Activated T-cell treated with anti-CD3 and anti-CD28 coated beads, Interleukin-2, amount 50 U/mL, for 1 hour (primary cell): Measurements from ENCODE around the gene LINGO1.

Experiments
- DNase-seq: peaks from one replicate; pipeline ENCODE4 v3.0.0-alpha.2; 2020

The LINGO1 gene

DNA sequence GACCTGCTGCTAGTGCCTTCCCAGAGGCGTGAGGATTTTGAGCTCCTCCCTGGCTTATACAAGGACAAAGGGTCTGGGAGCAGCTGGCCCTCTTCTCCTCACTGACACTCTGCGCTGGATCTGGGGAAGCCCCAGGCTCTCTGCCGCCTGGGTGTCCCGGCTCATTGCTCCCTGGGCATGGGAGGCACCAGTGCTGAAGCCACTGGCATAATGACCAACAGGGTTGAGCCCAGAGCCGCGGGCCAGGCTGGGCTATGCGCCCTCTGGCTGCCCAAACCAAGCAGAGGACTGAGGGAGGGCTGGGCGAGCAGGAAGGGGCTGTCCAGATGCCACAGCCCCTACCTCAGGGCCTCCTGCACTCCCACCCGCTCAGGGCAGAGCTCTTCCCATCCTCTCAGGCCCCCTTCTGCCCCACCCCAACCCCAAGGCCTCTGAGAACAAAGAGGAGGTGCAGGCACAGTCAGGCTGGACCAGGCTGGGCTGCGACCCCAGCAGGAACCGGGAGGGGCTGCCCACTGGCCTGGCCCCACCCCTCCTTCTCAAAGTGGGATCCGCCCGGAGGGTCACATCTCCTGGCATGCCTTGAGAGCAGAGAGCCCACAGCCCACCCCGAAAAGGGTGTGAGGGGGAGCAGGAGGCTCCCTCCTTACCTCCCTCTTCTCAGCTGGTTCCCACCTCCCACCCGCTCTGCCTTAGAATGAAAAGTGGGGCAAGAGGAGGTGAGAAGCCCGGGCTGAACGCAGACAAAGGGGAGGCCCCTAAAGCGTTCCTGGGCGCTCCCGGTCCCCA is 1.6 kb downstream of the LINGO1 start:
- no peak for DNase-seq

- no peak for DNase-seq
Observed at GRCh38 chr15:77630056-77630455, 2.7 kb downstream of the LINGO1 start.

GRCh38 chr15:77629070-77630030 is 3.4 kb downstream of the LINGO1 start:
- DNase-seq, result no peak

- DNase-seq, result no peak
Observed at GRCh38 chr15:77628010-77628409, 4.7 kb downstream of the LINGO1 start.

DNA sequence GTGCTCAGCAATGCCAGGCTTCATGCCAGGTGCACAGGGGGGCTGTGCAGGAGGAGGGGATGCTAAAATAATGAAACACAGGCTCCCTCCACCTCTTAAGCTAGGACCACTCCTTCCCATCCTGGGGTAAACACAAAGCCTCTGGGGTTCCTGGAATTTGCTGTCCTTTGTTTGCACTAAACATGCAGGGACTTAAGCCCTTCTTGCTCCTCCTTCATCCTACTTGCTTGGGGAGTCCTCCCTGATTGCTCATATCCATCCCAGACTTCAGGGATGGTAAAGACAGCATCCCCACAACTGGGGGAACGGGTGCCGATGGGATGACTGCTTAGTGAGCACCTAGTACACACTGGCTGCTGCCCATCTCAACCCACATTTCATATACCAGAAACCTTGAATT is 5.1 kb downstream of the LINGO1 start:
- no peak for DNase-seq

- no peak for DNase-seq
Observed at GRCh38 chr15:77627067-77627466, 5.6 kb downstream of the LINGO1 start.

GRCh38 chr15:77626002-77626401 is 6.7 kb downstream of the LINGO1 start:
- DNase-seq, result no peak

DNA sequence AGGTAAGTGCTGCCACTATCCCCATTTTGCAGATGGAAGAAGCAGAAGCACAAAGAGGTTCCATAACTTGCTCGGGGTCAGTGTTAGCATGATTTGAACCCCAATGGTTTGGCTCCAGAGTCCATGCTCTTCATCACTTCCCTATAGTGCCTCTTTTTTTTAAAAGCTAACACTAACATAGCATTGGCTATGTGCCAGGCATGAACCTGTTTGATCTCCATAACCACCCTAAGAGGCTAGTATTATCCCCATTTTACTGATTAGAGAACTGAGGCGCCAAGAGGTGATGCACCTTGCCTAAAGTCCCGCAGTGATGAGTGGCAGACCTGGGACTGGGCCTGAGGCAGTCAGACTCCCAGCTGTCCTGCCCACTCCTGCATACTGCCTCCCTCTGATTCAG is 7.3 kb downstream of the LINGO1 start:
- DNase-seq, result no peak

GRCh38 chr15:77624868-77625267 is 7.8 kb downstream of the LINGO1 start:
- DNase-seq, result no peak

GRCh38 chr15:77623755-77624524 is 8.8 kb downstream of the LINGO1 start:
- no peak for DNase-seq

DNA sequence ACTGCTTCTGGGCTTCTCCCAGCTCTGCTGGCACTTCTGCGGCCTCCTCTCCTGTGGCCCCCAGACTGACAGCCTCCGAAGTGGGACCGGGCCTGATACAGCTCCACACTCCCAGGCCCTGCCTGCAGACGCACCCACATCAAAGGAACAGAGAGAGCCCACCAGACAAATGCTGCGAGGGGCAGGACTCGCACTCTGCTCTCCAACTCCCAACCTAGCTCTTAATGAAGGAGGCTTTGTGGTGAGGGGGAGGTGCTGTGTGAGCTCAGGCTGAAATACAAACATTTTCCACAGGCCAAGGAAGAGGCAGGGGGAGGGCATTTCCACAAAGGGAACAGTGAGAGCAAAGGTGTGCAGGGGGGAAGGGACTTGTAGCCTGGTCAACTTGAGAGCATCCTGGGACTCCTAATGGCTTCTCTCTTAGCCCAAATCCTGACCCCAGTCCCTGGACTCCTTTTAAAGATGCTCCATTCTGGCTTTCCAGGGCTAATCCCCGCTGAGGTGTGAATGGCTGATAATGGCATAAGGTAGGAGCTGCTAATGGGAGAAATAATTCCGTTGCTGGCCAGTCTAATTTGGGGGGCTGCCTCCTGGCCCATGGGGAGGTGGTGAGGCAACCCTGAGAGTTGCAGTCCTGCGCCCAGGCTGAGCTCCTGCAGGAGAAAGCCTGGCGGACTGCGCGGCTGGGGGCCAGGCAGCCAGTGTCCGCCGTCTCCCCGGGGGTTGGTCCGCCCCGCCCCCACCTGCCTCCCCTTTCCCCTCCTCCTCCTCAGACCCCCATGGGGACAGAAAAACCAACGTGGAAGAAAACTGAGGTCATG is 9.6 kb downstream of the LINGO1 start:
- DNase-seq, result no peak

DNA sequence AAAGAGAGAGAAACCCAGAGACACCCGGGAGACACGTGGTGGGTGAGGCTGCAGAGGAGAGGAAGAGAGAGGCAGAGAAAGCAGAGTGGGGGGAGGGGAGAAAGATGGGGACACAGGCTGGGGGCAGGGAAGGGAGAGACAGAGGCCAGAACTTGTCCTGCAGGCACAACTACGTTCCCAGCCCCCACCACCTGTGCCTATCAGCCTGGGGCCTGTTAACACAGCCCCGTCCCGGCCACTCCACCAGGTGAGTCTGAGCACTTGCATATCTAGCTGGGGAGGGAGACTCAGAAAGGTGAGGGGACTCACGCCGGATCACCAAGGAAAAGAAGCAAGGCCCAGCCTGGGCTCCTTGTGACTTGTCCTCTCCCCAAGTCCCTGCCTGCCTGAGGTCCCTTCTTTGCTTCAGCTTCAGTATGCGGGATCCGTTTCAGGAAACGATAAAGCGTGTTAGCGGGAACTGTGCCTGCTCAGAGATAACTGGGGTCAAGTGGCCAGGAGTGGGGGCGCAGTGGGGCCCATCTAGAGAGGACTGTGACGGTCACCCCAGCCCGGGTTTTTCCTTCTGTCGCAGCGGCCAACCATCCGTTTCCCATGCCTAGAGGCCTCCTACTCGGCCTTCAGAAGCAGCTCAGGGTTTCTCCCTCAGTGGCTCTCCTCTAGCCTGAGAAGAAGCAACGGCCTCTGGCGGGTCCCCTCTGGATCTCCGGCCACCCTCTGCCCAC is 10.3 kb downstream of the LINGO1 start:
- DNase-seq, result no peak

GRCh38 chr15:77621847-77622208 is 10.9 kb downstream of the LINGO1 start:
- DNase-seq, result no peak

- no peak for DNase-seq
Observed at GRCh38 chr15:77620960-77621647, 11.6 kb downstream of the LINGO1 start.

- no peak for DNase-seq
Observed at GRCh38 chr15:77620297-77620696, 12.4 kb downstream of the LINGO1 start.

- no peak for DNase-seq
Observed at GRCh38 chr15:77619883-77620282, 12.8 kb downstream of the LINGO1 start.

DNA sequence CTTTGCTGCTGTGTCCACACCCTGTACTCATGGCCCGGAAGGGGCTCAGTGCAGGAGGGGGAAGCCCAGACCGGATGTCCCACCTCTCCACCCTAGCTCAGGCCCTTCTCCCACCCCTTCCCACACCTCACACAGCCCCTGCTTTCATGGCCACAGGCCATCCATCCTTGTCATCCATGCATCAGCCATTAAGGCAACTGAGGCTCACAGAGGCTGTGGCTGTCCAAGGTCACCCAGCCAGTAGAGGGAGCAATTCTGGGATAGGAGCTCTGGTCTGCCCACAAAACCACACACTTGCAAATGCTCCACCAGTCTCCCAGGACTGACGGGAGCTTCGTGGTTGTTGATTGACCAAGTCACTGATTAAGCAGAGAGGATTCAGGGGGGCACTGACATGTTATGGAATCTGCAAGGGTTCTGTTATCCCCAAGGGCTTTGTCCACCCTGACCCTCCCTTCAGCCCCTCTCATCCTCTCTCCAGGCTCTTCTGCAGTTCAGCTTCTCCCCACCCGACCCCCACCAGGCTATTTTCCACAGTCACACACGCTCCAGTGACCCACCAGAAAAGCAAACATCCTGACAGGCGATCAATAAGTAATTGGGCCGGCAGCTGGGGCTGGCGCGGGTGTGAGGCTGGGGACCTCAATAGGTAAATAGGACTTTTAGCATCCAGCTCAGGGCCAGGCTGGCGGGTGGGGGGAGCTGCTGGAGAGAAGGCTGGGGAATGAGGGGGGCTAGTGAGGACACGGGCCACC is 15.1 kb downstream of the LINGO1 start:
- no peak for DNase-seq

GRCh38 chr15:77616072-77616471 is 16.6 kb downstream of the LINGO1 start:
- DNase-seq, result no peak

- DNase-seq, result no peak
Observed at GRCh38 chr15:77615472-77615871, 17.2 kb downstream of the LINGO1 start.

DNA sequence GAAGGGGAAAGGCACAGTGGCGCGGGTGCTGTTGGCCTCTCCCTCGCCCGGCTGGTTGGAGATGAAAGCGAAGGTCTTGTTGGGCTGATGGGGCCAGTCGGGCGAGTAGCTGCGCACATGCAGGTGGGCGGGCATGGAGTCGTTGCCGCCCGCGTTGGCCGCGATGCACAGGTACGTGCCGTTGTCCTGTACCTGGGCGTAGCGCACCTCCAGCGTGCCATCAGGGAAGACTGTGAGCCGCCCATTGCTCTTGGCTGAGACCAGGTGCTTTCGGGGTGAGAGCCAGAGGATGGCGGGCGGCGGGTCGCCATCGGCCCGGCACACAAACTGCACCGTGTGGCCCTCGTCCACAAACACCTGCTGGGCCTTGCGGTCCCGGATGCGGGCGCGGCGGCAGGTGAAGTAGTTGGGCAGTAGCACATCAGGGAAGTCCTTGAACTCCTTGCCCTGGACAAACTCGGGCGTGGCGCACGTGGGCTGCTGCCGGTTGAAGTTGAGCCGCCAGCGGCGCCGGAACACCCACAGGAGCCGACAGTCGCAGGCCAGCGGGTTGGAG is 18.4 kb downstream of the LINGO1 start:
- no peak for DNase-seq
